Chondrocyte (in vitro differentiated cells): ENCODE data around the gene RER1. TPM values are rescaled to one million over a fixed set of nuclear protein-coding genes. Genes with fewer than 3 reads are reported as not detected.

Experiments used
- DNase-seq: peaks from one replicate; pipeline ENCODE4 v3.0.0; 2021; ENCODE audit warnings: mixed read lengths, low spot score
- H3K27ac Mint-ChIP-seq: one replicate; pipeline ENCODE4 v1.8.0; 2021; ENCODE audit warnings: mild to moderate bottlenecking, moderate library complexity, mixed read lengths; ENCODE audit not compliant: unreplicated experiment
- H3K27me3 Mint-ChIP-seq: 2 replicates; pipeline ENCODE4 v1.8.0; 2021; ENCODE audit warnings: low read depth, mixed read lengths
- H3K36me3 Mint-ChIP-seq: 2 replicates; pipeline ENCODE4 v1.8.0; 2021; ENCODE audit warnings: low read depth, mixed read lengths
- H3K4me1 Mint-ChIP-seq: 2 replicates; pipeline ENCODE4 v1.8.0; 2021; ENCODE audit warnings: low read depth, mild to moderate bottlenecking, mixed read lengths
- H3K4me3 Mint-ChIP-seq: one replicate; pipeline ENCODE4 v1.8.0; 2021; ENCODE audit warnings: mild to moderate bottlenecking, moderate library complexity, mixed read lengths; ENCODE audit not compliant: unreplicated experiment
- H3K9me3 Mint-ChIP-seq: 2 replicates; pipeline ENCODE4 v1.8.0; 2021; ENCODE audit warnings: low read depth, mixed read lengths
- total RNA-seq: library from RNA; stranded (reverse); gene quantifications from 3 replicates; pipeline ENCODE4 v1.2.1, GENCODE V29; 2021
- TF ChIP-seq, protein P1 (sequence below): fragments of 200-600 bp; sonication (generic); IDR thresholded peaks from 2 replicates; pipeline ENCODE4 v1.5.0; 2021; ENCODE audit warnings: antibody characterized with exemption, mild to moderate bottlenecking, moderate library complexity

RER1 gene
- total RNA-seq, 1 donor from 2014 or later = 158 TPM

- Mint-ChIP-seq H3K36me3 (no peaks in the 10 kb centered on the region), H3K27ac (no peak overlapping the region), H3K27me3 (no peaks in the 10 kb centered on the region), H3K4me1 (peaks cover 35% of the 10 kb centered on the region), H3K4me3 (no peak overlapping the region), H3K9me3 (no peaks in the 10 kb centered on the region)
- TF ChIP-seq, protein P1, sequence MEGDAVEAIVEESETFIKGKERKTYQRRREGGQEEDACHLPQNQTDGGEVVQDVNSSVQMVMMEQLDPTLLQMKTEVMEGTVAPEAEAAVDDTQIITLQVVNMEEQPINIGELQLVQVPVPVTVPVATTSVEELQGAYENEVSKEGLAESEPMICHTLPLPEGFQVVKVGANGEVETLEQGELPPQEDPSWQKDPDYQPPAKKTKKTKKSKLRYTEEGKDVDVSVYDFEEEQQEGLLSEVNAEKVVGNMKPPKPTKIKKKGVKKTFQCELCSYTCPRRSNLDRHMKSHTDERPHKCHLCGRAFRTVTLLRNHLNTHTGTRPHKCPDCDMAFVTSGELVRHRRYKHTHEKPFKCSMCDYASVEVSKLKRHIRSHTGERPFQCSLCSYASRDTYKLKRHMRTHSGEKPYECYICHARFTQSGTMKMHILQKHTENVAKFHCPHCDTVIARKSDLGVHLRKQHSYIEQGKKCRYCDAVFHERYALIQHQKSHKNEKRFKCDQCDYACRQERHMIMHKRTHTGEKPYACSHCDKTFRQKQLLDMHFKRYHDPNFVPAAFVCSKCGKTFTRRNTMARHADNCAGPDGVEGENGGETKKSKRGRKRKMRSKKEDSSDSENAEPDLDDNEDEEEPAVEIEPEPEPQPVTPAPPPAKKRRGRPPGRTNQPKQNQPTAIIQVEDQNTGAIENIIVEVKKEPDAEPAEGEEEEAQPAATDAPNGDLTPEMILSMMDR = no peak
- no peak for DNase-seq
Measured at GRCh38 chr1:2445823-2446215, 54.2 kb downstream of the RER1 start.

- H3K36me3 Mint-ChIP-seq = no peaks in the 10 kb centered on the region
- H3K9me3 Mint-ChIP-seq = no peaks in the 10 kb centered on the region
- DNase-seq = no peak
- no peaks in the 10 kb centered on the region for H3K27me3 Mint-ChIP-seq
- H3K4me3 Mint-ChIP-seq = no peak overlapping the region
- H3K4me1 Mint-ChIP-seq = peaks cover 41% of the 10 kb centered on the region
- TF ChIP-seq, protein P1 = no peak
- no peak overlapping the region for H3K27ac Mint-ChIP-seq
Measured at GRCh38 chr1:2446394-2446793, 54.8 kb downstream of the RER1 start.

- no peak for DNase-seq
- H3K4me3 Mint-ChIP-seq = no peak overlapping the region
- H3K9me3 Mint-ChIP-seq = no peaks in the 10 kb centered on the region
- peaks cover 44% of the 10 kb centered on the region for H3K4me1 Mint-ChIP-seq
- no peak overlapping the region for H3K27ac Mint-ChIP-seq
- no peaks in the 10 kb centered on the region for H3K27me3 Mint-ChIP-seq
- TF ChIP-seq, protein P1 = no peak
- H3K36me3 Mint-ChIP-seq = no peaks in the 10 kb centered on the region
Measured at GRCh38 chr1:2446861-2447260, 55.2 kb downstream of the RER1 start.

GRCh38 chr1:2447276-2448097, 55.8 kb downstream of the RER1 start:
- H3K4me3 Mint-ChIP-seq = no peak overlapping the region
- peaks cover 49% of the 10 kb centered on the region for H3K4me1 Mint-ChIP-seq
- H3K9me3 Mint-ChIP-seq = no peaks in the 10 kb centered on the region

GRCh38 chr1:2448098-2448445, 56.4 kb downstream of the RER1 start:
- Mint-ChIP-seq H3K9me3 (no peaks in the 10 kb centered on the region), H3K27ac (peak overlapping the region; percentile 74), H3K27me3 (no peaks in the 10 kb centered on the region), H3K36me3 (no peaks in the 10 kb centered on the region), H3K4me1 (peaks cover 55% of the 10 kb centered on the region), H3K4me3 (no peak overlapping the region)
- TF ChIP-seq, protein P1 = peak; percentile 17
- DNase-seq = no peak

More at GRCh38 chr1:2447276-2448097, 55.8 kb downstream of the RER1 start:
- TF ChIP-seq, protein P1 = no peak
- H3K36me3 Mint-ChIP-seq = no peaks in the 10 kb centered on the region
- H3K27ac Mint-ChIP-seq = peak overlapping the region; percentile 74
- H3K27me3 Mint-ChIP-seq = no peaks in the 10 kb centered on the region
- no peak for DNase-seq
